A673 (cell line): Measurements from ENCODE around the gene MAPK8IP1. TPM values are rescaled to one million over a fixed set of nuclear protein-coding genes. Genes with fewer than 3 reads are reported as not detected.

ENCODE experiments used
- BruUV-seq: library from RNA; stranded (reverse); fragments of 400-500 nt; replicated peaks from 2 replicates; lab custom pipeline; 2021; lab: Mats Ljungman, UMichigan
- CTCF ChIA-PET: fragments of 300-600 bp; sonication (Branson Sonifier 250); formaldehyde crosslinking; loops from one replicate; lab custom pipeline; 2022; ENCODE audit warnings: antibody characterized with exemption; lab: Charles Lee
- POLR2A ChIA-PET: fragments of 300-600 bp; sonication (Branson Sonifier 250); formaldehyde crosslinking; loops from one replicate; lab custom pipeline; 2022; ENCODE audit warnings: antibody characterized with exemption; ENCODE audit not compliant: low non-redundant PET; lab: Charles Lee
- DNase-seq: peaks from one replicate; pipeline ENCODE4 v3.0.0-alpha.2; 2015; ENCODE audit warnings: low spot score
- H3K27ac ChIP-seq: fragments of 200-600 bp; sonication (generic); 2 replicates; pipeline ENCODE4 v1.5.1; 2016; ENCODE audit warnings: mixed run types, low read depth, mild to moderate bottlenecking, mixed read lengths, antibody characterized with exemption, low read length; ENCODE audit not compliant: poor library complexity, severe bottlenecking
- H3K27me3 ChIP-seq: fragments of 200-600 bp; sonication (generic); replicated peaks from 2 replicates; pipeline ENCODE4 v1.6.1; 2017; ENCODE audit warnings: mixed run types, low read depth, mild to moderate bottlenecking, mixed read lengths, antibody characterized with exemption, low read length; ENCODE audit not compliant: insufficient read depth, poor library complexity
- H3K36me3 ChIP-seq: fragments of 200-600 bp; sonication (generic); 2 replicates; pipeline ENCODE4 v1.6.1; 2016; ENCODE audit warnings: mixed run types, mild to moderate bottlenecking, mixed read lengths, antibody characterized with exemption, low read length; ENCODE audit not compliant: insufficient read depth, poor library complexity, severe bottlenecking
- H3K4me1 ChIP-seq: fragments of 200-600 bp; sonication (generic); 2 replicates; pipeline ENCODE4 v1.6.1; 2017; ENCODE audit warnings: mixed run types, mild to moderate bottlenecking, mixed read lengths, antibody characterized with exemption, low read length; ENCODE audit not compliant: insufficient read depth, poor library complexity, severe bottlenecking
- H3K4me3 ChIP-seq: fragments of 200-600 bp; sonication (generic); 2 replicates; pipeline ENCODE4 v1.5.1; 2016; ENCODE audit warnings: low read depth, mixed run types, mild to moderate bottlenecking, mixed read lengths, low read length; ENCODE audit not compliant: poor library complexity, severe bottlenecking
- H3K9me3 ChIP-seq: fragments of 200-600 bp; sonication (generic); 2 replicates; pipeline ENCODE4 v1.6.1; 2016; ENCODE audit warnings: mixed run types, low read depth, mild to moderate bottlenecking, mixed read lengths, antibody characterized with exemption, low read length; ENCODE audit not compliant: poor library complexity, severe bottlenecking
- CTCF ChIP-seq: fragments of 300-800, 200-600 bp; sonication (generic); conservative IDR thresholded peaks from 2 replicates; pipeline ENCODE4 v1.5.1; 2017; ENCODE audit warnings: low read depth, mild to moderate bottlenecking, antibody characterized with exemption, low read length, moderate library complexity, mixed read lengths
- EZH2 ChIP-seq: fragments of 200-600 bp; sonication (generic); IDR thresholded peaks from 2 replicates; pipeline ENCODE4 v1.6.1; 2017; ENCODE audit warnings: borderline replicate concordance, low read depth, mild to moderate bottlenecking, mixed read lengths, antibody characterized with exemption, low read length; ENCODE audit not compliant: poor library complexity, severe bottlenecking
- intact Hi-C: fragments of 100-400 bp; cut with micrococcal nuclease; formaldehyde crosslinking; loops from one replicate; pipeline ENCODE4 v1.10.0; 2022; ENCODE audit not compliant: unreplicated experiment
- total RNA-seq: library from RNA; stranded (reverse); gene quantifications from 2 replicates; pipeline ENCODE4 v1.2.3, GENCODE V29; 2021

The MAPK8IP1 gene
- total RNA-seq, 1 experiment from 2014 or later: 46.0 TPM

GRCh38 chr11:45910623-45911022 lies 25.2 kb downstream of the MAPK8IP1 start:
- H3K36me3 ChIP-seq: peaks cover 20% of the 10 kb centered on the region
- H3K27ac ChIP-seq: no peak overlapping the region
- POLR2A ChIA-PET: no interaction called here
- no peaks in the 10 kb centered on the region for H3K27me3 ChIP-seq
- BruUV-seq: no TSS peak
- no peak for DNase-seq
- CTCF ChIA-PET: no interaction called here
- no peak overlapping the region for H3K4me3 ChIP-seq
- no peaks in the 10 kb centered on the region for H3K9me3 ChIP-seq
- intact Hi-C loops: no loop called here
- no peaks in the 10 kb centered on the region for H3K4me1 ChIP-seq
- TF ChIP-seq CTCF (no peak), EZH2 (no peak)

GRCh38 chr11:45913514-45913913 lies 28.1 kb downstream of the MAPK8IP1 start:
- BruUV-seq: no TSS peak
- DNase-seq: no peak
- H3K4me1 ChIP-seq: peaks cover 8% of the 10 kb centered on the region
- ChIA-PET CTCF (no interaction called here), POLR2A (no interaction called here)
- H3K27ac ChIP-seq: no peak overlapping the region
- intact Hi-C loops: no loop called here
- no peak for TF ChIP-seq CTCF
- no peaks in the 10 kb centered on the region for H3K9me3 ChIP-seq
- H3K36me3 ChIP-seq: peaks cover 20% of the 10 kb centered on the region
- H3K27me3 ChIP-seq: no peaks in the 10 kb centered on the region
- H3K4me3 ChIP-seq: no peak overlapping the region

GRCh38 chr11:45913942-45914635 lies 28.6 kb downstream of the MAPK8IP1 start:
- no peaks in the 10 kb centered on the region for H3K9me3 ChIP-seq
- TF ChIP-seq EZH2: no peak
- no peak for TF ChIP-seq CTCF
- no peak overlapping the region for H3K4me3 ChIP-seq
- peaks cover 20% of the 10 kb centered on the region for H3K36me3 ChIP-seq
- DNase-seq: no peak
- CTCF ChIA-PET: no interaction called here
- no peaks in the 10 kb centered on the region for H3K27me3 ChIP-seq
- POLR2A ChIA-PET: no interaction called here
- intact Hi-C loops: no loop called here
- no peak overlapping the region for H3K27ac ChIP-seq
- peaks cover 8% of the 10 kb centered on the region for H3K4me1 ChIP-seq
- BruUV-seq: no TSS peak
